Aorta (tissue), 5 donors: Measurements from ENCODE around the gene RTL1. TPM values are rescaled to one million over a fixed set of nuclear protein-coding genes. Genes with fewer than 3 reads are reported as not detected.

Source experiments
- ATAC-seq: fragments of 200-7000 bp; cut with Tn5 transposase; one replicate; pipeline ENCODE4 v1.9.1; 2022; ENCODE audit warnings: moderate library complexity; ENCODE audit not compliant: low FRiP score
- DNase-seq, 2 donors: peaks; one replicate each; pipeline ENCODE4 v3.0.0-alpha.2; 2020
- H3K27ac ChIP-seq, 2 donors: one replicate each; pipeline ENCODE4 v1.5.1; 2013; ENCODE audit warnings: low read length in 2 of 2, mild to moderate bottlenecking in 2 of 2, moderate library complexity in 2 of 2, control low read depth in 1 of 2, inconsistent platforms in 1 of 2, low read depth in 1 of 2
- H3K27me3 ChIP-seq, 2 donors: one replicate each; pipeline ENCODE4 v1.6.1; 2013; ENCODE audit warnings: control low read depth in 1 of 2, low read length in 1 of 2, mild to moderate bottlenecking in 1 of 2, moderate library complexity in 1 of 2; ENCODE audit not compliant: insufficient read depth in 2 of 2, control insufficient read depth in 1 of 2
- H3K36me3 ChIP-seq, 2 donors: one replicate each; pipeline ENCODE4 v1.6.1; 2013; ENCODE audit warnings: control low read depth in 1 of 2, low read length in 1 of 2, mild to moderate bottlenecking in 1 of 2; ENCODE audit not compliant: insufficient read depth in 2 of 2, control insufficient read depth in 1 of 2
- H3K4me1 ChIP-seq, 2 donors: one replicate each; pipeline ENCODE4 v1.6.1; 2013; ENCODE audit warnings: low read length in 2 of 2, control low read depth in 1 of 2, mild to moderate bottlenecking in 1 of 2, moderate library complexity in 1 of 2; ENCODE audit not compliant: insufficient read depth in 2 of 2, control insufficient read depth in 1 of 2
- H3K4me3 ChIP-seq, 2 donors: one replicate each; pipeline ENCODE4 v1.5.1; 2013; ENCODE audit warnings: low read length in 2 of 2, control low read depth in 1 of 2, mild to moderate bottlenecking in 1 of 2
- H3K9me3 ChIP-seq: one replicate; pipeline ENCODE4 v1.6.1; 2013; ENCODE audit warnings: mild to moderate bottlenecking, low read length; ENCODE audit not compliant: control insufficient read depth
- WGBS, 2 donors: extraction: QIAGEN DNeasy Blood & Tissue Kit; methylation state at CpG; one replicate each; pipeline ENCODE4 v1.1.7; 2013; 5-methylcytosine and 5-hydroxymethylcytosine counted together
- intact Hi-C, 2 donors: fragments of 100-400 bp; cut with DNase I; formaldehyde crosslinking; loops; one replicate each; pipeline versions ENCODE4 v1.14.2 to v1.15.0; 2022
- polyA plus RNA-seq, 2 donors: library from polyadenylated mRNA; stranded (reverse); fragments of 200-250 nt; gene quantifications; one replicate each; pipeline ENCODE4 v1.2.3, GENCODE V29; 2013
- total RNA-seq, 2 donors: library from RNA; stranded (reverse); fragmentation: NEBNext Ultra II Directional; extraction: Animal tissue kit (Norgen Biotek cat#: 25700); gene quantifications; one replicate each; pipeline ENCODE4 v1.2.1, GENCODE V29; 2021
- donor health status: healthy with polysubstance abuse.
- donor health status: Bipolar disorder and iron deficiency.
- donor health status: DM: no; HTN: no; CAD: no.
- donor health status: DM: no; HTN: no; CAD: no.
- donor health status: DM: yes; HTN: yes; CAD: no.

Gene RTL1
- total and polyA plus RNA-seq, 4 donors, result not detected

DNA sequence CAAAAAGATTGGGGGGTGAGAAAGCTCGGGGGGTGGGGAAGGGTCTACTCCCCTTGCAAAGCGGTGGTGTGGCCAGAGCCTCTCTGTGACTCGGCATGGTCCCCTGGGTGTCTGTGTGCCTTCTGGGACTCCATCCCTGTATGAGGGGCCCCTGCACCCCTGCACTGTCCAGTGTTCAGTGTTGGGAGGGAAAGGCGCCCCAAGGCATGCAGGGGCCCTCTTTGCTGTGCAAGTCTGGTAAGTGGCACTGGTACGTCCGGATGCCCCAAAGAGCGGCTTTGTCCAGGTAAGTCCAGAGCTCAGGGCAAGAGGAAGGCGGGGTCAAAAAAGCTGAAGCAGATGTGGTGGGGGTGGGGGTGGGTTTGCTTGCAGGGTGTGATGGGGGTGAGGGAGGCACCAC is 23.7 kb downstream of the RTL1 start:
- no peak for ATAC-seq
- Histone ChIP-seq H3K4me1 (no peaks in the 10 kb centered on the region), H3K27ac (no peak overlapping the region), H3K36me3 (no peaks in the 10 kb centered on the region), H3K4me3 (no peak overlapping the region), H3K27me3 (no peaks in the 10 kb centered on the region), H3K9me3 (peaks cover 1% of the 10 kb centered on the region)
- intact Hi-C loops, result no loop called here
- peak; percentile 21 to 59 for DNase-seq
- WGBS, 2 donors, result 85 to 89% methylated on average over 8 of the region's 8 CpGs

DNA sequence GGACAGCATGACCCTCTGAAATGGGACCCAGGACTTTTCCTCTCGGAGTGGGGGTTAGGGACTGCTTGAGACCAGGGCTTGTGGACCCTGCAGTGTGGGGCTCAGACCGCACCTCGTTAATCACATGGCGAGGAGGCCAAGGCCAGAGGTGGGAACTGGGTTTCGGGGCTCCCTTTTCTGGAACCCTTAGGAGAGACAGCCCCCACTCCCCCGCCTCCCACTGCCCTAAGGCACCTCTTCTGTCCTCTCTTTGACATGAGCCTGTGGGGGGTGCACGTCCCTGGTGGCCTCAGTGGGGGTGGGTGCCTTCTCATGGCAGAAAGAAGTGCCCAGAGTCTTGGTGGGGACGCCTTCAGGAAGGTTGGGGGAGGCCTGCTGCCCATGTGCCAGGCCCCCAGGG is 24.3 kb downstream of the RTL1 start:
- no peak for ATAC-seq
- 80 to 84% methylated on average over 8 of the region's 8 CpGs for WGBS, 2 donors
- peak; percentile 26 to 43 for DNase-seq
- Histone ChIP-seq H3K4me1 (no peaks in the 10 kb centered on the region), H3K36me3 (no peaks in the 10 kb centered on the region), H3K27ac (no peak overlapping the region), H3K27me3 (no peaks in the 10 kb centered on the region), H3K4me3 (no peak overlapping the region), H3K9me3 (peaks cover 1% of the 10 kb centered on the region)
- intact Hi-C loops, result no loop called here

GRCh38 chr14:100878271-100879146 is 25.0 kb downstream of the RTL1 start:
- H3K27me3 ChIP-seq, result no peaks in the 10 kb centered on the region
- no peak overlapping the region for H3K4me3 ChIP-seq
- intact Hi-C loops, result no loop called here
- peak; percentile 32 to 52 for DNase-seq
- no peak for ATAC-seq
- no peaks in the 10 kb centered on the region for H3K4me1 ChIP-seq
- no peaks in the 10 kb centered on the region for H3K36me3 ChIP-seq
- no peaks in the 10 kb centered on the region for H3K9me3 ChIP-seq
- no peak overlapping the region for H3K27ac ChIP-seq
- 84% methylated on average over 11 of the region's 11 CpGs for WGBS, 2 donors

DNA sequence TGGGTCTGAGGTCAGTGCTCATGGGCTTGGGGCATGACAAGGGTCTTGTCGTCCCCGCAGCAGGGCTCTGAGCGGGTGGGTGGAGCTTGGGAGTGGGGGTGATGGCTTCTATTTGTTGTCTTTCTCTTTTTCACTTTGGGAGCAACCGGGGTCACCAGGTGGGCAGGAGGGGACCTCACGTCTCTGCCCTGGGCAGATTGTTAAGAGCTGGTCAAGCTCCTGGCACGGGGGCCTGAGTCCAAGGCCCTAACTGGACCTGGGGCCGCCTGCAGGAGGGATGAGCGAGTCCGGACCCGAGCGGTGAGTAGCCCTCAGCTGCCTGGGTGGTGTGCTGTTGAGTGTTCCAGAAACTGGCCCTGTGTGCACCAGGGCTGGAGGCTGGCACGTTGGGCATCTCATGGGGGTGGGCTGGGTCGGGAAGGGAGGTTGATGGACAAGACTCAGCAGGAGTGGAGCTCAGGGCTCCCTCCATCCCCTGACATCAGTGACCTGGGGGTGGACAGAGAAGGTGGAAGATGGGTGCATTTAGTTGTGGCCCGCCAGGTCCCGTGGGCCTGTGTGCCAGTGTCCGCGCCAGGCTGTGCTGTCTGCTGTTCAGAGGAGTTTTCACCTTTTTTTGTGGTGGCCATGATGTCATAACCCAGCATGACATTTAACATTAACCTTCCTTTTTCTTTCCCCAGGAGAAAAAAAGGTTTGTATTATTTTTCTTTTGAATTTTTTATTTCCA is 27.5 kb downstream of the RTL1 start:
- WGBS, 2 donors, result 79 to 85% methylated on average over 17 of the region's 17 CpGs
- no peaks in the 10 kb centered on the region for H3K27me3 ChIP-seq

GRCh38 chr14:100875126-100875525 is 28.4 kb downstream of the RTL1 start:
- DNase-seq (peak; percentile 26 to 44), ATAC-seq (no peak)
- no peak overlapping the region for H3K27ac ChIP-seq
- intact Hi-C loops, result no loop called here
- H3K9me3 ChIP-seq, result no peaks in the 10 kb centered on the region
- no peak overlapping the region for H3K4me3 ChIP-seq
- H3K4me1 ChIP-seq, result no peaks in the 10 kb centered on the region
- no peaks in the 10 kb centered on the region for H3K27me3 ChIP-seq
- no peaks in the 10 kb centered on the region for H3K36me3 ChIP-seq
- WGBS, 2 donors, result 82 to 85% methylated on average over 6 of the region's 6 CpGs

More for the DNA sequence above, 27.5 kb downstream of the RTL1 start:
- no peak overlapping the region for H3K27ac ChIP-seq
- no peak for ATAC-seq
- intact Hi-C loops, result no loop called here
- peak; percentile 30 to 56 for DNase-seq
- H3K9me3 ChIP-seq, result no peaks in the 10 kb centered on the region
- no peaks in the 10 kb centered on the region for H3K4me1 ChIP-seq
- no peak overlapping the region for H3K4me3 ChIP-seq
- H3K36me3 ChIP-seq, result no peaks in the 10 kb centered on the region

DNA sequence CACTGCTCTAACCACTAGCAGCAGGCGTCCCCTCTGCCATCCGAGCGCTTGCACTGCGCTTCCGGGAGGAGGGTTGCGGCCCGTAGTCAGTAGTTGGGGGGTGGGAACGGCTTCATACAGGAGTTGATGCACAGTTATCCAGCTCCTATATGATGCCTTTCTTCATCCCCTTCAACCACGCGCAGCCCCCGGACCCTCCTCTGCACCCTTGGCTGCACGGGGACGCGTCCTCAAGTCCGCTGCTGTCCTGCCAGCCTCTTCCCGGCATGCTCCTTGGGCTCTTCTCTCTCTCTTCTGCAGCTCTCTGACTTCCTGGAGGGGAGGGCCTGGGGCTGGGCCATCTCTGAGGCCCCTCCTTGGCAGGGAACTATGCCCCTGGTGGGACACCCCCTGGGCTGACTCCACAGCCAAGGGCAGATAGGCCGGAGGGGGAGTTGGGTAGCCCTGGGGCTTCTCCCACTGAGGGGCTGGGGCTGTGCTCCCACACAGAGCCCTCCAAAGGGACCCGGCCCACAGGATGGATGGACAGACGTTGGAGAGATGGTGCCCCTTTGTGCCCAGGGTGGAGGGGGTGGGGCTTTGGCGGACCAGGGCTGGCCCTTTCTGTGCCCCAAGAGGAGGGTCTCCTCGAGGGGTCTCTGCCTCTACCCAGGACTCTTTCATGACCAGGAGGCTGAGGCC is 29.0 kb downstream of the RTL1 start:
- H3K9me3 ChIP-seq, result no peaks in the 10 kb centered on the region
- H3K36me3 ChIP-seq, result no peaks in the 10 kb centered on the region
- DNase-seq (peak; percentile 39 to 51), ATAC-seq (no peak)
- no peak overlapping the region for H3K27ac ChIP-seq
- no peaks in the 10 kb centered on the region for H3K4me1 ChIP-seq
- H3K27me3 ChIP-seq, result no peaks in the 10 kb centered on the region
- intact Hi-C loops, result no loop called here
- 82 to 84% methylated on average over 21 of the region's 21 CpGs for WGBS, 2 donors
- no peak overlapping the region for H3K4me3 ChIP-seq

DNA sequence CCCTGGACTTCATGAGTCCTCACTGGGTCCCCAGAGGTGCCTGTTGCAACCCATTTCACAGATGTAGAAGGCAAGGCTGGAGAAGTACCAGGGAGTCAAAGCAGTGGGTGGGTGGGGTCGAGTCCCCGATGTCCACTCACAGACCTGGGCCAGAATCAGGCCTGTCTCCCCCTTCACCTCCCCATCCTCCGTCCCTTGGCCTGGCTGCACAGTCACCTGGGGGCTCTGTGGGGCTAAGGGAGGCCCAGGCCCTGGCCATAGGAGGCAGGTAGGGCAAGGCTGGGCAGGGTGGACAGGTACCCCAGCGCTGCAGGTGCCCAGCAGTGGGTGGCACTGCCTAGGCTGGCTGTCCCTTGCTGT is 29.5 kb downstream of the RTL1 start:
- H3K36me3 ChIP-seq, result no peaks in the 10 kb centered on the region
- no peak overlapping the region for H3K4me3 ChIP-seq
- intact Hi-C loops, result no loop called here
- H3K9me3 ChIP-seq, result no peaks in the 10 kb centered on the region
- ATAC-seq (no peak), DNase-seq (peak in 1 of 2 donors; percentile 17)
- H3K27me3 ChIP-seq, result no peaks in the 10 kb centered on the region
- no peak overlapping the region for H3K27ac ChIP-seq
- 91 to 94% methylated on average over 4 of the region's 4 CpGs for WGBS, 2 donors
- no peaks in the 10 kb centered on the region for H3K4me1 ChIP-seq

- no peak overlapping the region for H3K27ac ChIP-seq
- DNase-seq (peak; percentile 16 to 36), ATAC-seq (no peak)
- intact Hi-C loops, result no loop called here
- WGBS, 2 donors, result 57 to 58% methylated on average over 3 of the region's 3 CpGs
- H3K36me3 ChIP-seq, result no peaks in the 10 kb centered on the region
- H3K27me3 ChIP-seq, result no peaks in the 10 kb centered on the region
- H3K9me3 ChIP-seq, result no peaks in the 10 kb centered on the region
- no peaks in the 10 kb centered on the region for H3K4me1 ChIP-seq
- H3K4me3 ChIP-seq, result no peak overlapping the region
Observed at GRCh38 chr14:100873096-100873482, 30.4 kb downstream of the RTL1 start.
